OCI-LY1 (cell line): ENCODE measurements around the gene SMAD6.

Experiments
- CTCF ChIP-seq: fragments of 200-600 bp; sonication (generic), shearing (Covaris generic); IDR thresholded peaks from 2 replicates; pipeline ENCODE4 v1.5.1; 2017; ENCODE audit warnings: mild to moderate bottlenecking, antibody characterized with exemption, low read length, moderate library complexity, mixed read lengths
- EZH2 ChIP-seq: fragments of 200-600 bp; sonication (generic), shearing (Covaris generic); IDR thresholded peaks from 2 replicates; pipeline ENCODE4 v1.8.0; 2017; ENCODE audit warnings: borderline replicate concordance, mixed run types, mild to moderate bottlenecking, antibody characterized with exemption, low read length, moderate library complexity, mixed read lengths

- TF ChIP-seq CTCF (no peak), EZH2 (no peak)
These were observed 76.7 kb downstream of the SMAD6 start for GRCh38 chr15:66778716-66779115.
